AG09309 (cell line): ENCODE measurements around the gene CAPZB.

ENCODE experiments used
- DNase-seq: peaks from one replicate; pipeline ENCODE4 v3.0.0-alpha.2; 2010; ENCODE audit warnings: low read depth
- H3K4me3 ChIP-seq: 2 replicates; pipeline ENCODE4 v1.5.1; 2011; ENCODE audit warnings: mild to moderate bottlenecking, low read depth, low read length, moderate library complexity; ENCODE audit not compliant: control insufficient read depth
- CTCF ChIP-seq: IDR thresholded peaks from 2 replicates; pipeline ENCODE4 v1.5.1; 2011; ENCODE audit warnings: mild to moderate bottlenecking, low read depth, low read length, inconsistent platforms; ENCODE audit not compliant: insufficient read depth, control insufficient read depth; ENCODE audit errors: missing control alignments

The CAPZB gene

GRCh38 chr1:19370453-19371170 is 114.7 kb downstream of the CAPZB start:
- H3K4me3 ChIP-seq, result no peak overlapping the region
- TF ChIP-seq CTCF, result no peak
- no peak for DNase-seq

GRCh38 chr1:19369396-19370090 is 115.8 kb downstream of the CAPZB start:
- TF ChIP-seq CTCF, result no peak
- H3K4me3 ChIP-seq, result no peak overlapping the region
- DNase-seq, result no peak

DNA sequence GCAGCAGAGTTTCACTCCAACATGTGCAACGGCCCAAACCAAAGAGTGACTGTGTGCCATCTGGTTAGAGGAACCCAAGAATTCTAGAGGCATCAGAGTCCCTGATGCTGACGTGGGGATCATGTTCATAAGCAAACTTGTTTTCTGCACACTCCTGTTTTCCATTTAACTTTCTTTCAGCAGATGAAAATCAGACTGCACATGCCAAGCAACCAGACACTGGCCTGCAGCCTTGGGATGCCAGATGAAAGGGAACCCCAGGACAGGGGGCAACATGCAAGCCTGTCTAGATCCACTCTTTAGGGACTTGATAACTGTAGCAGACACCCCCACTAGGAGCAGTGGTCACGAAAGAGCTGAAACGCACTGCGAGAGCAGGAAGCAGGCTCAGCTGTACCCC is 116.4 kb downstream of the CAPZB start:
- no peak for DNase-seq
- no peak overlapping the region for H3K4me3 ChIP-seq
- TF ChIP-seq CTCF, result no peak

- no peak for TF ChIP-seq CTCF
- no peak overlapping the region for H3K4me3 ChIP-seq
- DNase-seq, result no peak
Measured at GRCh38 chr1:19368050-19368449, 117.3 kb downstream of the CAPZB start.

- no peak overlapping the region for H3K4me3 ChIP-seq
- no peak for DNase-seq
- TF ChIP-seq CTCF, result no peak
Measured at GRCh38 chr1:19367584-19368041, 117.7 kb downstream of the CAPZB start.

DNA sequence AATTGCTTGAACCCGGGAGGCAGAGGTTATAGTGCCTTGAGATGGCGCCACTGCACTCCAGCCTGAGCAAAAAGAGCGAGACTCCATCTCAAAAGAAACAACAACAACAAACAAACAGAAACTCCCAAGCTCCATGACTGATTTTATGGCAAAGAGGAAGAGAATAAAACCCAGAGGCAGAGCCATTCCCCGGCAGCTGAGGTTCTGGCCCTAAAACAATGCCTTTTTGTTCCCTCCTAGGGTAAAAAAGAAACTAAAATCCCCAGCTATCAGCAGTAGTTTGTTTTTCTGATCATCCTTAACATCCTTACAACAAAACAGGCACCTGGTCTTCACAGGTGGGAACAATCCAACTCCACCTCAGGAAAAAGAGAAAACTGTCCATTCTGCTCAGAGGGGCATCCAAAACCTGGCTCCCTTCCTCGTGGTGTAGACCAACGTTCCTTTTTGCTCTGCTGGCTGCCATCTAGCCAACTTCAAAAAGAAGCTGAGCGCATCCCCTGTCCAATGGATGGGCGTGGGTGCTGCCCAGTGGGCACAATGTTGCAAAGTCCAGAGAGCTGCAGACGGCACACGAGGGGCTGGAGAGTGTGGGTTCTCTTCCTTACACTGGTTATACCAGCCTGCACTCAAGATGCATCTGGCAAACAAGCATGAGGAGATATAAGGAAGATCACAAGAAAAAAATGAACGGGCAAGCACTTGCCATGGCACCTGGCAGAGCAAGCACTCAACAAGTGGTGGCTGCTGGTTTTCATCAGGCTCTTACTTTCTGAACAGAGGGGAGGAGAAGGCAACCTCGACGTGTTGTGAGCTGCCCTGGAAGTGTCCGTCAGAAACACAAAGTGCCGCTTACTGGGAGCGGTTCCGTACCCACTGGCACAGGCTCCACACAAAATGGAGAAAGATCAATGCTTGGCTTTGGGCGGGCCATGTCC is 118.5 kb downstream of the CAPZB start:
- no peak for TF ChIP-seq CTCF
- DNase-seq, result no peak
- H3K4me3 ChIP-seq, result no peak overlapping the region
